Mesodermal cell (in vitro differentiated cells): ENCODE measurements around the gene ARID1B. TPM values are rescaled to one million over a fixed set of nuclear protein-coding genes. Genes with fewer than 3 reads are reported as not detected.

Experiments
- H3K27ac ChIP-seq: 2 replicates; pipeline ENCODE4 v1.7.0; 2013; ENCODE audit warnings: mild to moderate bottlenecking, low read depth, low read length, moderate library complexity; ENCODE audit not compliant: severe bottlenecking
- H3K36me3 ChIP-seq: 2 replicates; pipeline ENCODE4 v1.7.1; 2013; ENCODE audit warnings: mild to moderate bottlenecking, low read length, moderate library complexity; ENCODE audit not compliant: control insufficient read depth, insufficient read depth
- H3K4me1 ChIP-seq: one replicate; pipeline ENCODE4 v1.7.1; 2013; ENCODE audit warnings: mild to moderate bottlenecking, low read length; ENCODE audit not compliant: insufficient read depth, control insufficient read depth, poor library complexity, severe bottlenecking
- H3K4me3 ChIP-seq: 2 replicates; pipeline ENCODE4 v1.7.0; 2013; ENCODE audit warnings: low read length, control low read depth, mild to moderate bottlenecking; ENCODE audit not compliant: insufficient read depth, poor library complexity, severe bottlenecking; ENCODE audit errors: extremely low read depth
- H3K9me3 ChIP-seq: 2 replicates; pipeline ENCODE4 v1.7.1; 2013; ENCODE audit warnings: mild to moderate bottlenecking, low read length, moderate library complexity; ENCODE audit not compliant: control insufficient read depth
- WGBS, 2 experiments: methylation state at CpG; one replicate each; pipeline ENCODE4 v1.1.5; 2013; ENCODE audit warnings: missing lambda C conversion rate in 2 of 2; ENCODE audit not compliant: insufficient coverage in 2 of 2; 5-methylcytosine and 5-hydroxymethylcytosine counted together
- polyA plus RNA-seq, 2 experiments: library from polyadenylated mRNA; stranded (reverse); fragments of 50-300 nt; gene quantifications; one replicate each; pipeline ENCODE4 v1.2.3, GENCODE V29; 2013

The ARID1B gene
- polyA plus RNA-seq (2013, experiment 1 of 2): 45.9 TPM
- 43.6 TPM for polyA plus RNA-seq (2013, experiment 2 of 2)

- Histone ChIP-seq H3K4me1 (peaks cover 11% of the 10 kb centered on the region), H3K9me3 (no peaks in the 10 kb centered on the region), H3K27ac (peak within 1 kb of the TSS; percentile 97)
Measured at GRCh38 chr6:156776840-156777576, at the start of gene ARID1B. ARID1B (plus strand) TSS chr6:156777378; CDS start chr6:156777681, 303 bp downstream.

GRCh38 chr6:156727715-156728385, 49.3 kb upstream of the ARID1B start:
- Histone ChIP-seq H3K4me1 (peaks cover 16% of the 10 kb centered on the region), H3K4me3 (no peak overlapping the region), H3K36me3 (no peaks in the 10 kb centered on the region), H3K27ac (no peak overlapping the region), H3K9me3 (no peaks in the 10 kb centered on the region)
- 90 to 95% methylated on average over 2 to 3 of the region's 5 CpGs for WGBS, 2 experiments

More at GRCh38 chr6:156776840-156777576, at the start of gene ARID1B:
- Histone ChIP-seq H3K36me3 (no peaks in the 10 kb centered on the region), H3K4me3 (peak within 1 kb of the TSS; percentile 70)
- 1 to 2% methylated on average over 30 to 47 of the region's 65 CpGs for WGBS, 2 experiments

GRCh38 chr6:156729248-156729647, 47.9 kb upstream of the ARID1B start:
- WGBS, 2 experiments: no CpG with 5 or more reads among the region's 2 CpGs

GRCh38 chr6:156731396-156731795, 45.8 kb upstream of the ARID1B start:
- 65 to 88% methylated on average over 2 to 4 of the region's 4 CpGs for WGBS, 2 experiments

More at GRCh38 chr6:156729248-156729647, 47.9 kb upstream of the ARID1B start:
- Histone ChIP-seq H3K27ac (no peak overlapping the region), H3K9me3 (no peaks in the 10 kb centered on the region), H3K4me3 (no peak overlapping the region), H3K4me1 (peaks cover 16% of the 10 kb centered on the region), H3K36me3 (no peaks in the 10 kb centered on the region)

GRCh38 chr6:156735751-156736150, 41.4 kb upstream of the ARID1B start:
- H3K36me3 ChIP-seq: no peaks in the 10 kb centered on the region
- peaks cover 12% of the 10 kb centered on the region for H3K9me3 ChIP-seq
- 87 to 92% methylated on average over 3 to 5 of the region's 7 CpGs for WGBS, 2 experiments
- H3K4me3 ChIP-seq: no peak overlapping the region
- H3K27ac ChIP-seq: no peak overlapping the region
- H3K4me1 ChIP-seq: peaks cover 15% of the 10 kb centered on the region

More at GRCh38 chr6:156731396-156731795, 45.8 kb upstream of the ARID1B start:
- Histone ChIP-seq H3K36me3 (no peaks in the 10 kb centered on the region), H3K27ac (no peak overlapping the region), H3K4me3 (no peak overlapping the region), H3K4me1 (peaks cover 16% of the 10 kb centered on the region), H3K9me3 (no peaks in the 10 kb centered on the region)

- no peak overlapping the region for H3K27ac ChIP-seq
- H3K4me1 ChIP-seq: no peaks in the 10 kb centered on the region
- no CpG with 5 or more reads among the region's 1 CpG for WGBS, 2 experiments
- no peaks in the 10 kb centered on the region for H3K36me3 ChIP-seq
- peaks cover 13% of the 10 kb centered on the region for H3K9me3 ChIP-seq
- no peak overlapping the region for H3K4me3 ChIP-seq
Measured at GRCh38 chr6:156740604-156741003, 36.6 kb upstream of the ARID1B start.

- H3K27ac ChIP-seq: no peak overlapping the region
- H3K4me1 ChIP-seq: no peaks in the 10 kb centered on the region
- peaks cover 13% of the 10 kb centered on the region for H3K9me3 ChIP-seq
- 80 to 100% methylated on average over 1 of the region's 3 CpGs for WGBS, 2 experiments
- H3K36me3 ChIP-seq: no peaks in the 10 kb centered on the region
- H3K4me3 ChIP-seq: no peak overlapping the region
Measured at GRCh38 chr6:156741287-156742073, 35.7 kb upstream of the ARID1B start.

GRCh38 chr6:156747715-156748114, 29.5 kb upstream of the ARID1B start:
- no peaks in the 10 kb centered on the region for H3K36me3 ChIP-seq
- H3K4me3 ChIP-seq: no peak overlapping the region
- H3K9me3 ChIP-seq: no peaks in the 10 kb centered on the region
- no peaks in the 10 kb centered on the region for H3K4me1 ChIP-seq
- 100% methylated on average over 1 of the region's 3 CpGs; no CpG with 5 or more reads in 1 of the 2 experiments for WGBS, 2 experiments
- H3K27ac ChIP-seq: no peak overlapping the region

GRCh38 chr6:156748504-156748903, 28.7 kb upstream of the ARID1B start:
- H3K4me3 ChIP-seq: no peak overlapping the region
- no CpG with 5 or more reads among the region's 1 CpG for WGBS, 2 experiments
- H3K9me3 ChIP-seq: no peaks in the 10 kb centered on the region
- H3K27ac ChIP-seq: no peak overlapping the region
- no peaks in the 10 kb centered on the region for H3K4me1 ChIP-seq
- no peaks in the 10 kb centered on the region for H3K36me3 ChIP-seq

GRCh38 chr6:156752666-156753301, 24.4 kb upstream of the ARID1B start:
- Histone ChIP-seq H3K4me3 (no peak overlapping the region), H3K36me3 (no peaks in the 10 kb centered on the region), H3K27ac (no peak overlapping the region), H3K9me3 (no peaks in the 10 kb centered on the region), H3K4me1 (no peaks in the 10 kb centered on the region)
- WGBS, 2 experiments: 54 to 94% methylated on average over 2 to 4 of the region's 10 CpGs
